GM21447 (cell line): ENCODE measurements around the gene GTF2IRD1.
"Not testable (repeated sequence)": the region's sequence is repeated elsewhere in the genome, so short reads cannot be mapped to it uniquely, and the experiment has no call there.

Experiments
- ATAC-seq: cut with Tn5 transposase; IDR thresholded peaks from one replicate; pipeline ENCODE4 v1.9.1; 2021; ENCODE audit not compliant: unreplicated experiment

The GTF2IRD1 gene

GRCh38 chr7:74453322-74454011, at the start of gene GTF2IRD1:
Gene GTF2IRD1 (plus strand): TSS chr7:74453906. CDS start chr7:74508081, 54,175 bp downstream.
- ATAC-seq, result no peak

GRCh38 chr7:74404388-74404700, 49.4 kb upstream of the GTF2IRD1 start:
- ATAC-seq, result no peak

GRCh38 chr7:74404741-74405140, 49.0 kb upstream of the GTF2IRD1 start:
- ATAC-seq, result no peak

GRCh38 chr7:74405191-74405898, 48.4 kb upstream of the GTF2IRD1 start:
- ATAC-seq, result no peak

- ATAC-seq, result no peak
Measured at GRCh38 chr7:74405899-74406512, 47.7 kb upstream of the GTF2IRD1 start.

- no peak for ATAC-seq
Measured at GRCh38 chr7:74407958-74408357, 45.7 kb upstream of the GTF2IRD1 start.

GRCh38 chr7:74409571-74409970, 44.1 kb upstream of the GTF2IRD1 start:
- ATAC-seq, result no peak

GRCh38 chr7:74410772-74411171, 42.9 kb upstream of the GTF2IRD1 start:
- ATAC-seq, result no peak

- ATAC-seq, result not testable (repeated sequence)
Measured at GRCh38 chr7:74411571-74411970, 42.1 kb upstream of the GTF2IRD1 start.

- no peak for ATAC-seq
Measured at GRCh38 chr7:74412056-74412455, 41.6 kb upstream of the GTF2IRD1 start.

GRCh38 chr7:74412603-74413002, 41.1 kb upstream of the GTF2IRD1 start:
- ATAC-seq, result no peak

GRCh38 chr7:74414595-74415333, 38.9 kb upstream of the GTF2IRD1 start:
- ATAC-seq, result not testable (repeated sequence)

GRCh38 chr7:74417419-74417971, 36.2 kb upstream of the GTF2IRD1 start:
- no peak for ATAC-seq

- no peak for ATAC-seq
Measured at GRCh38 chr7:74418076-74418475, 35.6 kb upstream of the GTF2IRD1 start.

- no peak for ATAC-seq
Measured at GRCh38 chr7:74418538-74418937, 35.2 kb upstream of the GTF2IRD1 start.

- not testable (repeated sequence) for ATAC-seq
Measured at GRCh38 chr7:74419232-74419631, 34.5 kb upstream of the GTF2IRD1 start.

GRCh38 chr7:74420006-74420405, 33.7 kb upstream of the GTF2IRD1 start:
- ATAC-seq, result no peak

GRCh38 chr7:74424291-74424880, 29.3 kb upstream of the GTF2IRD1 start:
- no peak for ATAC-seq

GRCh38 chr7:74428023-74428422, 25.7 kb upstream of the GTF2IRD1 start:
- no peak for ATAC-seq

- ATAC-seq, result no peak
Measured at GRCh38 chr7:74429153-74429747, 24.5 kb upstream of the GTF2IRD1 start.
